ENCODE data around the gene UROC1.

- TF ChIP-seq CTCF (IDR thresholded peaks at IDR 0.05; ENCODE audit: low read length) (no peak), EZH2phosphoT487 (IDR thresholded peaks at IDR 0.05; ENCODE audit: low read length) (no peak), EZH2 (optimal IDR thresholded peaks at IDR 0.05; ENCODE audit: low read depth, low read length) (no peak)
These were observed 7.8 kb downstream of the UROC1 start for GRCh38 chr3:126509597-126510307.
